ENCODE results near the gene KLHDC7A. TPM values are rescaled to one million over a fixed set of nuclear protein-coding genes. Genes with fewer than 3 reads are reported as not detected.

The KLHDC7A gene
- total RNA-seq, 1 donor from 2014 or later = not detected

GRCh38 chr1:18464665-18465050 lies 16.1 kb upstream of the KLHDC7A start:
- no peak for TF ChIP-seq POLR2A (IDR thresholded peaks at IDR 0.05)
- TF ChIP-seq POLR2AphosphoS5 (IDR thresholded peaks at IDR 0.05; ENCODE audit: insufficient read depth in 1 of 2, low read depth in 1 of 2) = no peak
- TF ChIP-seq CTCF (IDR thresholded peaks at IDR 0.05) = no peak
- H3K9me3 ChIP-seq = no peaks in the 10 kb centered on the region
- intact Hi-C loops (cut with DNase I) = no loop called here
- no peaks in the 10 kb centered on the region for H3K4me1 ChIP-seq
- no peaks in the 10 kb centered on the region for H3K36me3 ChIP-seq
- H3K4me3 ChIP-seq = no peak overlapping the region
- H3K27ac ChIP-seq = no peak overlapping the region
- H3K27me3 ChIP-seq = no peaks in the 10 kb centered on the region
- DNase-seq (ENCODE audit: extremely low spot score in 2 of 2) = no peak

- intact Hi-C loops (cut with DNase I) = no loop called here
- no peak overlapping the region for H3K27ac ChIP-seq
- no peak for DNase-seq (ENCODE audit: extremely low spot score in 2 of 2)
- TF ChIP-seq POLR2AphosphoS5 (IDR thresholded peaks at IDR 0.05; ENCODE audit: insufficient read depth in 1 of 2, low read depth in 1 of 2) (no peak), CTCF (IDR thresholded peaks at IDR 0.05) (no peak), POLR2A (IDR thresholded peaks at IDR 0.05) (no peak)
- no peak overlapping the region for H3K4me3 ChIP-seq
- no peaks in the 10 kb centered on the region for H3K9me3 ChIP-seq
- no peaks in the 10 kb centered on the region for H3K27me3 ChIP-seq
- no peaks in the 10 kb centered on the region for H3K36me3 ChIP-seq
- no peaks in the 10 kb centered on the region for H3K4me1 ChIP-seq
Observed at GRCh38 chr1:18466676-18467075, 14.1 kb upstream of the KLHDC7A start.

- no peaks in the 10 kb centered on the region for H3K4me1 ChIP-seq
- H3K36me3 ChIP-seq = no peaks in the 10 kb centered on the region
- H3K9me3 ChIP-seq = no peaks in the 10 kb centered on the region
- H3K27ac ChIP-seq = no peak overlapping the region
- H3K27me3 ChIP-seq = no peaks in the 10 kb centered on the region
- no peak overlapping the region for H3K4me3 ChIP-seq
- TF ChIP-seq POLR2AphosphoS5 (IDR thresholded peaks at IDR 0.05; ENCODE audit: insufficient read depth in 1 of 2, low read depth in 1 of 2) (no peak), POLR2A (IDR thresholded peaks at IDR 0.05) (no peak), CTCF (IDR thresholded peaks at IDR 0.05) (no peak)
- no peak for DNase-seq (ENCODE audit: extremely low spot score in 2 of 2)
- intact Hi-C loops (cut with DNase I) = no loop called here
Observed at GRCh38 chr1:18468570-18468969, 12.2 kb upstream of the KLHDC7A start.

GRCh38 chr1:18469514-18469913 lies 11.2 kb upstream of the KLHDC7A start:
- Histone ChIP-seq H3K27me3 (no peaks in the 10 kb centered on the region), H3K27ac (no peak overlapping the region), H3K9me3 (no peaks in the 10 kb centered on the region), H3K4me1 (no peaks in the 10 kb centered on the region), H3K36me3 (no peaks in the 10 kb centered on the region), H3K4me3 (no peak overlapping the region)
- intact Hi-C loops (cut with DNase I) = no loop called here
- TF ChIP-seq POLR2AphosphoS5 (IDR thresholded peaks at IDR 0.05; ENCODE audit: insufficient read depth in 1 of 2, low read depth in 1 of 2) (no peak), CTCF (IDR thresholded peaks at IDR 0.05) (no peak), POLR2A (IDR thresholded peaks at IDR 0.05) (no peak)
- DNase-seq (ENCODE audit: extremely low spot score in 2 of 2) = no peak

GRCh38 chr1:18470671-18471355 lies 9.9 kb upstream of the KLHDC7A start:
- DNase-seq (ENCODE audit: extremely low spot score in 2 of 2) = no peak
- H3K36me3 ChIP-seq = no peaks in the 10 kb centered on the region
- no peaks in the 10 kb centered on the region for H3K4me1 ChIP-seq
- no peak overlapping the region for H3K4me3 ChIP-seq
- no peak overlapping the region for H3K27ac ChIP-seq
- H3K9me3 ChIP-seq = no peaks in the 10 kb centered on the region
- intact Hi-C loops (cut with DNase I) = no loop called here
- TF ChIP-seq CTCF (IDR thresholded peaks at IDR 0.05) (no peak), POLR2AphosphoS5 (IDR thresholded peaks at IDR 0.05; ENCODE audit: insufficient read depth in 1 of 2, low read depth in 1 of 2) (no peak), POLR2A (IDR thresholded peaks at IDR 0.05) (no peak)
- no peaks in the 10 kb centered on the region for H3K27me3 ChIP-seq
